NCI-H748 treated with DMSO at 0.1 percent for 48 hours (cell line): ENCODE results near the gene GIPC1.
"Not testable (repeated sequence)": the region's sequence is repeated elsewhere in the genome, so short reads cannot be mapped to it uniquely, and the experiment has no call there.

Experiments used
- DNase-seq: peaks from one replicate; lab custom pipeline; 2025; lab: John Stamatoyannopoulos, UW

GIPC1 gene

GRCh38 chr19:14496029-14496833 is at the start of gene GIPC1:
TSS of gene GIPC1 (minus strand) at chr19:14496127. CDS start at chr19:14482976, 13,151 bp downstream.
- DNase-seq: peak; percentile 82

- DNase-seq: no peak
Observed at GRCh38 chr19:14545716-14546082, 49.8 kb upstream of the GIPC1 start.

- DNase-seq: no peak
Observed at GRCh38 chr19:14544977-14545715, 49.2 kb upstream of the GIPC1 start.

GRCh38 chr19:14544047-14544446 is 48.1 kb upstream of the GIPC1 start:
- no peak for DNase-seq

- no peak for DNase-seq
Observed at GRCh38 chr19:14542711-14543328, 46.9 kb upstream of the GIPC1 start.

- DNase-seq: not testable (repeated sequence)
Observed at GRCh38 chr19:14541979-14542378, 46.1 kb upstream of the GIPC1 start.

- no peak for DNase-seq
Observed at GRCh38 chr19:14540741-14541525, 45.0 kb upstream of the GIPC1 start.

GRCh38 chr19:14536926-14537692 is 41.2 kb upstream of the GIPC1 start:
- no peak for DNase-seq

- DNase-seq: no peak
Observed at GRCh38 chr19:14533450-14533849, 37.5 kb upstream of the GIPC1 start.

GRCh38 chr19:14530506-14530905 is 34.6 kb upstream of the GIPC1 start:
- no peak for DNase-seq

GRCh38 chr19:14530005-14530348 is 34.0 kb upstream of the GIPC1 start:
- DNase-seq: no peak

GRCh38 chr19:14529254-14530004 is 33.5 kb upstream of the GIPC1 start, which contains the start of gene TECR:
TSS of gene TECR (plus strand) at chr19:14529594. CDS start at chr19:14529697, 103 bp downstream.
- DNase-seq: peak; percentile 94

- DNase-seq: no peak
Observed at GRCh38 chr19:14528419-14529253, 32.7 kb upstream of the GIPC1 start.

GRCh38 chr19:14526423-14526822 is 30.5 kb upstream of the GIPC1 start:
- DNase-seq: no peak

GRCh38 chr19:14525729-14526128 is 29.8 kb upstream of the GIPC1 start:
- DNase-seq: no peak

GRCh38 chr19:14520543-14520942 is 24.6 kb upstream of the GIPC1 start:
- DNase-seq: no peak

GRCh38 chr19:14519860-14520407 is 24.0 kb upstream of the GIPC1 start:
- DNase-seq: no peak

- DNase-seq: no peak
Observed at GRCh38 chr19:14519245-14519859, 23.4 kb upstream of the GIPC1 start.
